A549 (cell line): ENCODE measurements around the gene TMSB4X. TPM values are rescaled to one million over a fixed set of nuclear protein-coding genes. Genes with fewer than 3 reads are reported as not detected.

Experiments
- ATAC-seq, 2 experiments: fragments of 200-7000 bp in 1 of 2; fragments of >200 bp in 1 of 2; cut with Nextera tagmentation in 1 of 2; cut with Tn5 transposase in 1 of 2; 3 replicates each; pipeline versions ENCODE4 v1.8.0 to v1.9.1; 2018 to 2020; ENCODE audit warnings: mild to moderate bottlenecking in 1 of 2, moderate library complexity in 1 of 2
- CTCF ChIA-PET: fragments of 300-600 bp; sonication (Branson Sonifier 250); formaldehyde crosslinking; extraction: SDS; loops from one replicate; lab custom pipeline; 2021; ENCODE audit warnings: antibody characterized with exemption, inconsistent platforms; lab: Yijun Ruan, JAX
- POLR2A ChIA-PET: fragments of 350-600 bp; formaldehyde crosslinking; extraction: SDS; loops from one replicate; lab custom pipeline; 2021; ENCODE audit warnings: antibody characterized with exemption, inconsistent platforms; lab: Yijun Ruan, JAX
- DNase-seq, 2 experiments: peaks; one replicate each; pipeline versions ENCODE4 v3.0.0 to v3.0.0-alpha.2; 2011 to 2016; ENCODE audit warnings: low read depth in 1 of 2, low spot score in 1 of 2
- FAIRE-seq: peaks from 2 replicates; lab custom pipeline; 2011; peaks lifted over from hg19 to GRCh38; lab: Jason Lieb, UNC
- H3K27ac ChIP-seq, 2 experiments: fragments of >200 bp; sonication (Bioruptor Twin); formaldehyde crosslinking; 3 replicates each; pipeline ENCODE4 v1.5.1; 2016 to 2017
- H3K4me1 ChIP-seq: fragments of >200 bp; sonication (Bioruptor Twin); formaldehyde crosslinking; 3 replicates; pipeline ENCODE4 v1.6.1; 2016
- H3K4me2 ChIP-seq: fragments of >200 bp; sonication (Bioruptor Twin); formaldehyde crosslinking; 3 replicates; pipeline ENCODE4 v1.6.1; 2016
- H3K4me3 ChIP-seq: fragments of >200 bp; sonication (Bioruptor Twin); formaldehyde crosslinking; 3 replicates; pipeline ENCODE4 v1.5.1; 2016
- H3K9me3 ChIP-seq: fragments of >200 bp; sonication (Bioruptor Twin); formaldehyde crosslinking; 3 replicates; pipeline ENCODE4 v1.6.1; 2016
- BCL3 ChIP-seq: fragments of >200 bp; sonication (Bioruptor Twin); formaldehyde crosslinking; IDR thresholded peaks from 3 replicates; pipeline ENCODE4 v1.6.1; 2016
- BHLHE40 ChIP-seq: IDR thresholded peaks from 2 replicates; pipeline ENCODE4 v1.6.1; 2012; ENCODE audit warnings: low read depth, low read length, inconsistent platforms
- CHD2 ChIP-seq: fragments of 150-350 bp; IDR thresholded peaks from 2 replicates; pipeline ENCODE4 v1.6.1; 2014; ENCODE audit warnings: low read length; ENCODE audit not compliant: partially characterized antibody
- EP300 ChIP-seq, 2 experiments: fragments of >200 bp; sonication (Bioruptor Twin); formaldehyde crosslinking; IDR thresholded peaks; 2 replicates in 1 of 2; 3 replicates in 1 of 2; pipeline ENCODE4 v1.6.1; 2016 to 2017
- FOXS1 ChIP-seq: fragments of 250-450 bp; sonication (Bioruptor Pico); IDR thresholded peaks from 2 replicates; pipeline ENCODE4 v1.5.0; 2020; ENCODE audit warnings: mild to moderate bottlenecking, moderate library complexity
- HDAC2 ChIP-seq: fragments of 200-600 bp; sonication (generic); IDR thresholded peaks from 2 replicates; pipeline ENCODE4 v1.6.1; 2016
- HOXA7 ChIP-seq: fragments of 250-450 bp; sonication (Bioruptor Pico); IDR thresholded peaks from 2 replicates; pipeline ENCODE4 v1.5.0; 2020; ENCODE audit warnings: mild to moderate bottlenecking, moderate library complexity
- JUNB ChIP-seq: fragments of >200 bp; sonication (Bioruptor Twin); formaldehyde crosslinking; IDR thresholded peaks from 2 replicates; pipeline ENCODE4 v1.6.1; 2016
- KDM1A ChIP-seq: fragments of 200-600 bp; sonication (generic); IDR thresholded peaks from 2 replicates; pipeline ENCODE4 v1.6.1; 2016; ENCODE audit warnings: low read depth, mild to moderate bottlenecking
- NFE2L2 ChIP-seq: fragments of 150-350 bp; conservative IDR thresholded peaks from 2 replicates; pipeline ENCODE4 v1.6.1; 2014; ENCODE audit warnings: low read length
- POLR2A ChIP-seq: IDR thresholded peaks from 2 replicates; pipeline ENCODE4 v1.6.1; 2012; ENCODE audit warnings: mild to moderate bottlenecking, low read length
- RCOR1 ChIP-seq: fragments of 150-350 bp; IDR thresholded peaks from 2 replicates; pipeline ENCODE4 v1.6.1; 2014; ENCODE audit warnings: antibody characterized with exemption, low read length, low read depth
- SREBF2 ChIP-seq: fragments of 450-650 bp; IDR thresholded peaks from 2 replicates; pipeline ENCODE4 v1.6.1; 2014; ENCODE audit warnings: mild to moderate bottlenecking, moderate library complexity
- WGBS: methylation state at CpG from one replicate; pipeline ENCODE4 v1.1.6; 2017; ENCODE audit errors: missing lambda C conversion rate; 5-methylcytosine and 5-hydroxymethylcytosine counted together
- polyA plus RNA-seq, 4 experiments: library from polyadenylated mRNA; depleted of rRNA in 3 of 4; stranded (reverse); fragments of >200 nt; fragmentation: RNase III in 1 of 4; extraction: RNeasy Plus Mini Kit Qiagen cat#74134 plus additional on column Dnase treatment in 1 of 4; gene quantifications; 2 replicates in 3 of 4; 3 replicates in 1 of 4; pipeline ENCODE4 v1.2.3, GENCODE V29; 2011 to 2017
- TF ChIP-seq, protein P1 (sequence below): IDR thresholded peaks from 2 replicates; pipeline ENCODE4 v1.6.1; 2012
- TF ChIP-seq, protein P2 (sequence below): fragments of 200-600 bp; sonication (generic); IDR thresholded peaks from 2 replicates; pipeline ENCODE4 v1.6.1; 2016; ENCODE audit warnings: antibody characterized with exemption, mild to moderate bottlenecking, moderate library complexity

The TMSB4X gene
- polyA plus RNA-seq, 2 of the 4 experiments (the other 2 are of a cell fraction): 3,130 to 7,447 TPM

DNA sequence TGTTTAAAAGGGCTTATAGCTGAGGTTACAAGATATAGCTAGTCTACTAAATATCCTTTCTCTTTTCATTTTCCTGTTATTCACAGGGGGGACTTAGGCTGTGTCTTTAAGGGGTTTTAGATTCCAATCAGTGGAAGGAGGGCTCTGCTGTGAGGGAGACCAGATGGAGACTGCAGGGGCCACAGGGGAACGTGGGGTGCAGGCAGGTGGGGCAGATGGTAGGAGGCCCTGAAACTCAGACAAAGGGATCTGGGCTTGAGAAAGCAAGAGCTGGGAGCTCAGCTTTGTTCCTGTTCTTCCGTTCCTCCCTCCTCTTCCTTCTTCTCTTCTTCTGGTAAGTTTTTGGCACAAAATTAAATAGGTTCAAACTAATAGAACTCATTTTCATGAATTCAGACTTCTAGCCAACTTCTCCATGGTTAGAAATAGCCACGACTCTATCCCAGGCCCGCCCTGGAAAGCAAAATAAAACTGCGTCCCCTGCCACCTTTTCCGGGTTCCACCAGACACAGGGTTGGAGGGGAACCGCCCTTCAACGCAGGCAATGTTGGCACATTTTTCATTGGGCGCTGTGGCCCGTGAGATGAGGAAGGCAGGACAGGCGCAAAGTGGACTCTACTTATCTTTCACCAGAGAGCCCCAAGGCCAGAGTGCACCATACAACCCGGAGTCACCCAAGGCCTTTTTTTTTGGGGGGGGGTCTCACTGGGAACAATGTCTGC is 3.5 kb upstream of the TMSB4X start:
- no peak for FAIRE-seq
- peaks cover 14% of the 10 kb centered on the region for H3K4me1 ChIP-seq
- no peaks in the 10 kb centered on the region for H3K9me3 ChIP-seq
- H3K4me3 ChIP-seq: no peak overlapping the region
- no peak overlapping the region for H3K4me2 ChIP-seq
- no peak for TF ChIP-seq HDAC2
- TF ChIP-seq BCL3: no peak
- no peak for TF ChIP-seq SREBF2
- no peak for TF ChIP-seq CHD2
- TF ChIP-seq, protein P1, sequence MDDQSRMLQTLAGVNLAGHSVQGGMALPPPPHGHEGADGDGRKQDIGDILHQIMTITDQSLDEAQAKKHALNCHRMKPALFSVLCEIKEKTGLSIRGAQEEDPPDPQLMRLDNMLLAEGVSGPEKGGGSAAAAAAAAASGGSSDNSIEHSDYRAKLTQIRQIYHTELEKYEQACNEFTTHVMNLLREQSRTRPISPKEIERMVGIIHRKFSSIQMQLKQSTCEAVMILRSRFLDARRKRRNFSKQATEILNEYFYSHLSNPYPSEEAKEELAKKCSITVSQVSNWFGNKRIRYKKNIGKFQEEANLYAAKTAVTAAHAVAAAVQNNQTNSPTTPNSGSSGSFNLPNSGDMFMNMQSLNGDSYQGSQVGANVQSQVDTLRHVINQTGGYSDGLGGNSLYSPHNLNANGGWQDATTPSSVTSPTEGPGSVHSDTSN: no peak
- no peak for TF ChIP-seq BHLHE40
- TF ChIP-seq FOXS1: no peak
- TF ChIP-seq HOXA7 (CRISPR knock-in tag): no peak
- no peak for TF ChIP-seq NFE2L2
- TF ChIP-seq EP300 (IDR thresholded peaks at IDR 0.05): no peak
- TF ChIP-seq, protein P2, sequence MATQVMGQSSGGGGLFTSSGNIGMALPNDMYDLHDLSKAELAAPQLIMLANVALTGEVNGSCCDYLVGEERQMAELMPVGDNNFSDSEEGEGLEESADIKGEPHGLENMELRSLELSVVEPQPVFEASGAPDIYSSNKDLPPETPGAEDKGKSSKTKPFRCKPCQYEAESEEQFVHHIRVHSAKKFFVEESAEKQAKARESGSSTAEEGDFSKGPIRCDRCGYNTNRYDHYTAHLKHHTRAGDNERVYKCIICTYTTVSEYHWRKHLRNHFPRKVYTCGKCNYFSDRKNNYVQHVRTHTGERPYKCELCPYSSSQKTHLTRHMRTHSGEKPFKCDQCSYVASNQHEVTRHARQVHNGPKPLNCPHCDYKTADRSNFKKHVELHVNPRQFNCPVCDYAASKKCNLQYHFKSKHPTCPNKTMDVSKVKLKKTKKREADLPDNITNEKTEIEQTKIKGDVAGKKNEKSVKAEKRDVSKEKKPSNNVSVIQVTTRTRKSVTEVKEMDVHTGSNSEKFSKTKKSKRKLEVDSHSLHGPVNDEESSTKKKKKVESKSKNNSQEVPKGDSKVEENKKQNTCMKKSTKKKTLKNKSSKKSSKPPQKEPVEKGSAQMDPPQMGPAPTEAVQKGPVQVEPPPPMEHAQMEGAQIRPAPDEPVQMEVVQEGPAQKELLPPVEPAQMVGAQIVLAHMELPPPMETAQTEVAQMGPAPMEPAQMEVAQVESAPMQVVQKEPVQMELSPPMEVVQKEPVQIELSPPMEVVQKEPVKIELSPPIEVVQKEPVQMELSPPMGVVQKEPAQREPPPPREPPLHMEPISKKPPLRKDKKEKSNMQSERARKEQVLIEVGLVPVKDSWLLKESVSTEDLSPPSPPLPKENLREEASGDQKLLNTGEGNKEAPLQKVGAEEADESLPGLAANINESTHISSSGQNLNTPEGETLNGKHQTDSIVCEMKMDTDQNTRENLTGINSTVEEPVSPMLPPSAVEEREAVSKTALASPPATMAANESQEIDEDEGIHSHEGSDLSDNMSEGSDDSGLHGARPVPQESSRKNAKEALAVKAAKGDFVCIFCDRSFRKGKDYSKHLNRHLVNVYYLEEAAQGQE: no peak
- TF ChIP-seq, all 56 proteins: peak for 0
- WGBS: 90% methylated on average over 11 of the region's 12 CpGs
- H3K27ac ChIP-seq: peak overlapping the region; percentile 50 to 69; a peak in 5 of 6 replicates
- ChIA-PET CTCF (interaction anchor here (1.4 to 2.1 kb wide), 2 partner anchors 25 to 517 kb away, joined by 4 to 5 read pairs; no protein-coding TSS in a partner anchor), POLR2A (interaction anchor here (1.9 kb wide), 1 partner anchor 25 kb away, joined by 5 read pairs; no protein-coding TSS in a partner anchor)
- no peak for DNase-seq
- ATAC-seq: no peak

DNA sequence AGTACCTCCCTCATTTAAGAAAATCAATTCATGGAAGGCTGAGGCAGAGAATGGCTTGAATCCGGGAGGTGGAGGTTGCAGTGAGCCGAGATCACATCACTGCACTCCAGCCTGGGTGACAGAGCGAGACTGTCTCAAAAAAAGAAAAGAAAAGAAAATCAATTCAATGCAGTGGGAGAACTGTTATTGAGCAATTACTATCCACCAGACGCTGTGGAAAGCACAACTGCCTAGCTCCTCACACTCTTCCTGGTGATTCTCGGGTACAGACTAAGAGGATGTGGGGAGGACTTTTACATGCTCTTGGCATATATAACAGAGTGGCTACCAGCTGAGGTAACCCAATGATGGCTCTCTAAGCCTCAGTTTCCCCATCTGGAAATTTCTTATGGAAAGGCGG is 2.7 kb upstream of the TMSB4X start:
- H3K4me1 ChIP-seq: peaks cover 14% of the 10 kb centered on the region
- CTCF ChIA-PET: interaction anchor here (1.4 to 2.1 kb wide), 2 partner anchors 26 to 516 kb away, joined by 4 to 5 read pairs; no protein-coding TSS in a partner anchor
- DNase-seq (no peak), ATAC-seq (no peak), FAIRE-seq (no peak)
- WGBS: 94% methylated on average over 6 of the region's 6 CpGs
- POLR2A ChIA-PET: interaction anchor here (0.5 kb wide), 1 partner anchor 184 kb away, joined by 5 read pairs; no protein-coding TSS in a partner anchor
- H3K4me2 ChIP-seq: no peak overlapping the region
- H3K4me3 ChIP-seq: no peak overlapping the region
- no peaks in the 10 kb centered on the region for H3K9me3 ChIP-seq
- TF ChIP-seq RCOR1 (no peak), JUNB (no peak)
- H3K27ac ChIP-seq: peak overlapping the region in 1 of 2 experiments; percentile 69; a peak in 3 of 6 replicates

- no peak for TF ChIP-seq POLR2A
- 0 out of 2 replicates have a peak, but pooled peaks have one; percentile 44 for TF ChIP-seq KDM1A
- ATAC-seq (no peak), FAIRE-seq (no peak), DNase-seq (no peak)
- CTCF ChIA-PET: interaction anchor here (0.9 to 1.8 kb wide), 4 partner anchors 22 to 515 kb away, joined by 3 to 7 read pairs (median 5); no protein-coding TSS in a partner anchor
- WGBS: 93% methylated on average over 12 of the region's 12 CpGs
- POLR2A ChIA-PET: interaction anchor here (0.5 kb wide), 1 partner anchor 183 kb away, joined by 5 read pairs; no protein-coding TSS in a partner anchor
- Histone ChIP-seq H3K9me3 (no peaks in the 10 kb centered on the region), H3K4me1 (peaks cover 17% of the 10 kb centered on the region), H3K4me2 (no peak overlapping the region), H3K4me3 (no peak overlapping the region), H3K27ac (peak overlapping the region; percentile 97 to 99)
These were observed 1.9 kb upstream of the TMSB4X start for GRCh38 chrX:12972878-12973560.
